ENCODE results near the gene HIRIP3.

GRCh38 chr16:30032083-30032819, 36.8 kb upstream of the HIRIP3 start:
- TF ChIP-seq CTCF (IDR thresholded peaks at IDR 0.05; ENCODE audit: low read depth, low read length, poor library complexity, severe bottlenecking) (peak; percentile 97), EZH2phosphoT487 (IDR thresholded peaks at IDR 0.05; ENCODE audit: borderline replicate concordance, low read length) (no peak)

Data from DOHH2 (cell line).